PC-3 (cell line): ENCODE data around the gene USP40.

Experiments used
- EZH2phosphoT487 ChIP-seq: fragments of 300-600 bp; sonication (generic); IDR thresholded peaks from 2 replicates; pipeline ENCODE4 v1.6.1; 2018; ENCODE audit warnings: mild to moderate bottlenecking, antibody characterized with exemption, low read length, borderline replicate concordance
- TF ChIP-seq, protein P1 (sequence below): fragments of 300-600 bp; sonication (generic); conservative IDR thresholded peaks from 2 replicates; pipeline ENCODE4 v1.5.1; 2017; ENCODE audit warnings: antibody characterized with exemption, low read depth, mild to moderate bottlenecking, low read length

DNA sequence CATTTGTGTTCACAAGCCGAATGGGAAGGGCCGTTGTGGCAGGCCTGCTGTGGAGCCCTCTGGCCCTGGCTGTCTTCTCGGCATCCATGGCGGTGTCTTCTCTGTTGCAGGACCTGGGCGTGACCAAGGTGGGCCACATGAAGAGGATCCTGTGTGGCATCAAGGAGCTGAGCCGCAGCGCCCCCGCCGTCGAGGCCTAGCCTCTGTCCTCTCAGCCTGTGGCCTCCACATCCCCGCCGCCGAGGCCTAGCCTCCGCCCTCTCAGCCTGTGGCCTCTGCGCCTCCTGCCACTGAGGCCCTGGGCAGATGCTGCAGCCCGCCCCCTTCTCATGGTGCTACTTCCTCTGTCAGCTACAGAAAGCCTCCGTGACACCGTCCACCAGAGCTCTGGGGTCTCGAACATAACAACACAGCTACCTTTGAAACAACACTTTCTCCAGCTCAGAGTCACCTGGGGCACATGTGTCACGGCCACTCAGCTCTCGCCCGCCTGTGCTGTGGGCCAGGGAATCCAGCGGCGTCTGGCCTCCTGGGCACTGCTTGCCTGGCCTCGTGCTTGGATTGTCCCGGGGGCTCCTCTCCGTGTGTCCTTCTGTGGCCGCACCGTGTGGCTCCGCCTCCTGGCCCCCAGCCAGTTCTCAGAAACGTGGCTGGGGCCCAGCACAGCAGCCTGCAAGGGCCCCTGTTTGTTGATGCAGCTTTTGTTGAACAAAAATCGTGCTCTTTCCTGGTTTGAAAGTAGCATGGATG, 97.1 kb downstream of the USP40 start:
- TF ChIP-seq, protein P1, sequence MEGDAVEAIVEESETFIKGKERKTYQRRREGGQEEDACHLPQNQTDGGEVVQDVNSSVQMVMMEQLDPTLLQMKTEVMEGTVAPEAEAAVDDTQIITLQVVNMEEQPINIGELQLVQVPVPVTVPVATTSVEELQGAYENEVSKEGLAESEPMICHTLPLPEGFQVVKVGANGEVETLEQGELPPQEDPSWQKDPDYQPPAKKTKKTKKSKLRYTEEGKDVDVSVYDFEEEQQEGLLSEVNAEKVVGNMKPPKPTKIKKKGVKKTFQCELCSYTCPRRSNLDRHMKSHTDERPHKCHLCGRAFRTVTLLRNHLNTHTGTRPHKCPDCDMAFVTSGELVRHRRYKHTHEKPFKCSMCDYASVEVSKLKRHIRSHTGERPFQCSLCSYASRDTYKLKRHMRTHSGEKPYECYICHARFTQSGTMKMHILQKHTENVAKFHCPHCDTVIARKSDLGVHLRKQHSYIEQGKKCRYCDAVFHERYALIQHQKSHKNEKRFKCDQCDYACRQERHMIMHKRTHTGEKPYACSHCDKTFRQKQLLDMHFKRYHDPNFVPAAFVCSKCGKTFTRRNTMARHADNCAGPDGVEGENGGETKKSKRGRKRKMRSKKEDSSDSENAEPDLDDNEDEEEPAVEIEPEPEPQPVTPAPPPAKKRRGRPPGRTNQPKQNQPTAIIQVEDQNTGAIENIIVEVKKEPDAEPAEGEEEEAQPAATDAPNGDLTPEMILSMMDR: no peak
- TF ChIP-seq EZH2phosphoT487: no peak
